HG02970 (cell line): ENCODE measurements around the gene COL6A1.
"Not testable (repeated sequence)": the region's sequence is repeated elsewhere in the genome, so short reads cannot be mapped to it uniquely, and the experiment has no call there.

Experiments
- ATAC-seq: cut with Tn5 transposase; IDR thresholded peaks from one replicate; pipeline ENCODE4 v1.9.1; 2021; ENCODE audit warnings: mild to moderate bottlenecking, moderate library complexity, moderate number of reproducible peaks; ENCODE audit not compliant: unreplicated experiment, low FRiP score

COL6A1 gene

GRCh38 chr21:45944601-45945000 is 37.0 kb upstream of the COL6A1 start:
- ATAC-seq: no peak

- no peak for ATAC-seq
These were observed 36.3 kb upstream of the COL6A1 start for GRCh38 chr21:45945066-45945867.

DNA sequence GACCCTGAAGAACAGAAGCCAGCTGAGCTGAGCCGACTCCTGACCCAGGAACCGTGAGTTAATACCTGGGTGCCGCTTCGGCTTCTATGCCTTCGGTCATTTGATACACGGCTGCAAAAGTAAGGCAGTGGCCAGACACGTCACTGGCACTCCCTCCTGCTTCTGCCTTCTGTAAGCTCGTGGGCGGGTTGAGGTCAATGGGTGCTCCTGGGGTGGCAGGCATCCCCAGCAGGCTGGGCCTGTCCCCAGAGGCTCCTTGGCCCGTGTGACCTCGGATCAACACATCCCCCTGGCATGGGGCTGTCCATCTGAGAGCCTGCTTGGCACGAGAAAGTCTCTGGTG is 35.7 kb upstream of the COL6A1 start:
- ATAC-seq: no peak

- ATAC-seq: no peak
These were observed 34.3 kb upstream of the COL6A1 start for GRCh38 chr21:45947296-45947695.

DNA sequence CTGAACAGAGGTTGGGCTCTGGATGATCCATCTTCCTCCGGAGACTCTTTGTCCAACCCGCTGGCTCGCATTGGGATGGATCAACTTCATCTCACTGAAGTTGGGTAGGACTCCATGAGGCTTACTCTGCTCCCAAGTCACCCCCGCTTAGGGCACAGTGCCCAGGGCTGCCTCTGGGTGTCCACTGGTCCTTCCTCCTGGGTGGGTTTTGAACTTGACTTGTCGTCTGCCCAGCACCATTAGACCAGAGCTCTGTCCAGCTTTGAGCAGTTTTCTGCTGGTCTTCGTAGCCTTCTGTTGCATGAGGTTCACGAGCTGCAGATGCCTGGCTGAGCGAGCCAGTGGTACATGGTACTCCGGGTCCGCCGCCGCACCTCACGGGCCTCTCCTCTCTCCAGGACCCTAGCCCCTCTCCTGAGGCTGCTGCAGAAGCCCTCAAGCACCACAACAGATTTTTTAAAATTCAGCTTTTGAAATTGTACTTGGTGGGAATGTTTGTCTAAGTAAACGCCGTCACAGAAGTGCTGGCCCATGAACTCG is 33.8 kb upstream of the COL6A1 start:
- ATAC-seq: no peak

- no peak for ATAC-seq
These were observed 32.9 kb upstream of the COL6A1 start for GRCh38 chr21:45948576-45949141.

- no peak for ATAC-seq
These were observed 31.4 kb upstream of the COL6A1 start for GRCh38 chr21:45949928-45950739.

GRCh38 chr21:45950740-45951515 is 30.6 kb upstream of the COL6A1 start:
- no peak for ATAC-seq

DNA sequence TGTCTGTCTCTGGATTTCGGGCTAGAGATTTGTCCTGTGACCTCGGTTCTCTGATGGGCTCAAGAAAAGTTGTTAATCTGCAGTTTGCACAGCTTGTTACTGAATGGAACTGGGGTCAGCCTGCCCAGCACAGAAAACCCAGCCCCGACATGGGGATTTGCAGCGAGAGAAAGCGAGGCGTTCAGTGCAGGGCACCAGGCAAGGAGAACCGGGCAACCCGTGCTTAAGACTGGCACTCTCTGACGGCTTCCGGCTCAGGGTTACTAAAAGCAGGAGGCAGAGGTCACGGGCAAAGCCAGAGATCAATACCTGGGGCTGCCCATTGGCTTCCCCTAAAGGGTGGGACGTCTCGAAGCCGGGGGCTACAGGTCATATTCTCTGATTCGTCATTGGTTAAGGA is 29.9 kb upstream of the COL6A1 start:
- no peak for ATAC-seq

GRCh38 chr21:45952527-45952926 is 29.0 kb upstream of the COL6A1 start:
- not testable (repeated sequence) for ATAC-seq

- no peak for ATAC-seq
These were observed 28.6 kb upstream of the COL6A1 start for GRCh38 chr21:45952974-45953373.

DNA sequence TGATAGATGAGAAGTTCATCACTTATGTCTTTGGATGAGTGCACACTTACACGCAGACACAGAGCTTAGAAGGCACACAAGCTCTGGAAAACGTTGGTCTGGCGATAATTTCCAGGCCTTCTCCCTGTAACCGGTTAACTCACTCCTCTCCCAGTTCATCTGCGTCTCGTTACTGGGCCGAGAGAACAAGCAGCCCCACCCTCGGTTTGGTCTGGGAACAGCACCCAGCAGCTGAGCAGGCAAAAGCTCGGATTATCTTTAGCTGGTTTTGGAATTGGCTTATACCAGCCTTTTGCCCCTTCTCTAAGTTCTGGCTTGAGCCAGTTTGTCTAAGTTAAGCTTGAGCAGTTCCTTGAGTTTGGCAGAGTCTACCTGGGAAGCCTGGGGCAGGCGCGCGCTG is 27.3 kb upstream of the COL6A1 start:
- no peak for ATAC-seq

- ATAC-seq: no peak
These were observed 26.6 kb upstream of the COL6A1 start for GRCh38 chr21:45954921-45955320.

- no peak for ATAC-seq
These were observed 24.0 kb upstream of the COL6A1 start for GRCh38 chr21:45957551-45957950.

GRCh38 chr21:45957981-45958600 is 23.5 kb upstream of the COL6A1 start:
- no peak for ATAC-seq

DNA sequence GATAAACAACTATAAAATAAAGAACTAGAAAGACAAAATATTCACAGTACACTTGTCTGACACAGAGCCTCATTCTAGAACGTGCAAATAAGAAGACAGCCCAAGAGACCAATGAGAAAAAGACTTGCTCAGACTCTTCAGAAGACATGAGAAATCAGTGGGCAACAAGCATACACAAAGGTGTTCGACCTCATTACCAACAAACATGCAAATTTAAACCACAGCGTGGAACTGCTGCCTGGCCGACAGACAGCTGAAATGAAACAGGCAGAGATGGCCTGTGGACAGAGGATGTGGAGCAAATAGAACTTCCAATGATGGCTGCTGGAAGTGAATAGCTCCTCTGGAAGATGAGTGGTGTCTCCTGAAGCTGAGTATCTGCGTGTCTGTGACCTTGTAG is 22.4 kb upstream of the COL6A1 start:
- ATAC-seq: no peak

DNA sequence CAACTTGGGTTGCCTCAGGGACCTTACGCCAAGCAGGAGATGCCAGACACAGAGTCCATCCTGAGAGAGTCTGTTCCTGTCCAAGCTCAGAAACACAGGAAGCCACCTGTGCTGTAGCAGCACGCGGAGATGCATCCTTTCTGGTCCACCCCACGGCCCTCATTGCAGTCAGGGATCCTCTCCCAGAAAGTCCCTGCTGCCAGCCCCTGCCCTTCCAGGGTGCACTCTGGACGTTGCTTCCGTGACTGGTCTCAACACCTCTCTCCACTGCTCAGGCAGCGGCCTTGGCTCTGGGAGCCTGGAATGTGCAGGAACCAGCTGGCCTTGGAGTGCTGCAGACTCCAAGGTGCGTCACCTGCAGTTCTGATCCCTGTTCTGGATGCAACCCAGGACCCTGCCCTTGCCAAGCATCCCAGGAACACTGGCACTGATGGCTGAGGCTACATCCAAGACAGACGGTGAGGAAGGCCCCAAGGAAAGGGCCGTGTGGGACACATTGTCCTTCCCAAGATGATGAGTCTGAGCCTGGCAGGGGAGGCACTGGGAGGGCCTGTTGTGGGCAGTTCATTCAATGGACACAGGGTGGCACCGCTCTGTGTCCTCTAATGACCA is 21.7 kb upstream of the COL6A1 start:
- ATAC-seq: no peak

DNA sequence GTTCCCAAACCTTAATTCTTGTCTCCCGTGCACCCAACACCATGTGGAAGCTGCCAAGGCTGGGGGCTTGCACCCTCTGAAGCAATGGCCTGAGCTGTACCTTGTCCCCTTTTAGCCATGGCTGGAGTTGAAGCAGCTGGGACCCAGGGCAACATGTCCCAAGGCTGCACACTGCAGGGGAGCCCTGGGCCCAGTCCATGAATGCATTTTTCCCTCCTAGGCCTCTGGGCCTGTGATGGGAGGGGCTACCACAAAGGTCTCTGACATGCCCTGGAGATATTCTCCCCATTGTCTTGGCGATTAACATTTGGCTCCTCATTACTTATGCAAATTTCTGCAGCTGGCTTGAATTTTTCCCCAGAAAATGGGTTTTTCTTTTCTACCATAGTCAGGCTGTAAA is 20.2 kb upstream of the COL6A1 start:
- not testable (repeated sequence) for ATAC-seq

GRCh38 chr21:45962531-45963231 is 18.9 kb upstream of the COL6A1 start:
- no peak for ATAC-seq
